HL-60/S4 treated with retinoic acid at 250 ng/mL for 4 days and 3 days (cell line): ENCODE data around the gene PRM1.

Experiments used
- in situ Hi-C: fragments of 300-500 bp; cut with MboI; formaldehyde crosslinking; loops from 2 replicates; pipeline ENCODE4 v1.7.0; 2022; ENCODE audit warnings: low sequenced_read_pairs

The PRM1 gene

GRCh38 chr16:11273721-11274324 lies 7.3 kb downstream of the PRM1 start:
- in situ Hi-C loops = no loop called here

DNA sequence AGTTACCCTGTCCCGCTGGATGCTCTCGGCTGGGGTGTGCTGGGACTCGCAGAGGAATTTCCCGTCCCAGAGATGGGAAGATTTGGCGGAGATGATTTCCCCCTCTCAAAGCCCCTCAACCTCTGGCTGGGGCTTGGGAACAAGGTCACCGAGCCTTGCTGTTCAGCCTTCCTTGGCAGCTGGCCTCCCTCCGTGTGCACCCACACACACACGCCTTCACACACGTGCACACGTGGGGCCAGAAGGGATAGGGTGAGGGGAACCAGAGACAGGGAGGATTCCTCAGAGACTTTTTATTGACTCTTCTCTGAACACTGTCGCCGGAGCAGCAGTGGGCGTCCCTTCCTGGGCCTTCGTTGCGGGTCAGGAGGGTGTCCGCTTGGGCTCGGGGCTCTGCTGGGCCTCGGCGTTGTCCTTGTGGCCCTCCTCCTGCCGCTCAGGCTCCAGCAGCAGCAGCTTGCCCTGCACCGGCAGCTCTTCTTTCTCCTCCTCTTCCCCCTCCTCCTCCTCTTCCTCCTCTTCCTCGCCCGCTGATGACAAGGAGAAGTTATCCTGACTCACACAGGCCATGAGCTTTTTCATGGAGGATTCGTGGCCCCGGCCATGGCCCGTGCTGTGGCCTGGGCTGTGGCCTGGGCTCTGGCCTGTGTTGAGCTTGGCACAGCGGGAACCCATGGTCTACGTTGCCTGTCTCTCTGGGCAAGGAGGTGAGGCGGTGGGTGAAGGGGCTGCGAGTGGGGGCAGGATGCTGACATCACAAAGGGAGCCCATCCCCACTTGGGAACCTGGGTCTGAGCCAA lies 8.0 kb downstream of the PRM1 start, which contains the start of gene PRM3:
PRM3 (minus strand) TSS at position 709 of the 800 bp plus-strand sequence; CDS start at position 675, 34 bp downstream.
- in situ Hi-C loops = no loop called here

DNA sequence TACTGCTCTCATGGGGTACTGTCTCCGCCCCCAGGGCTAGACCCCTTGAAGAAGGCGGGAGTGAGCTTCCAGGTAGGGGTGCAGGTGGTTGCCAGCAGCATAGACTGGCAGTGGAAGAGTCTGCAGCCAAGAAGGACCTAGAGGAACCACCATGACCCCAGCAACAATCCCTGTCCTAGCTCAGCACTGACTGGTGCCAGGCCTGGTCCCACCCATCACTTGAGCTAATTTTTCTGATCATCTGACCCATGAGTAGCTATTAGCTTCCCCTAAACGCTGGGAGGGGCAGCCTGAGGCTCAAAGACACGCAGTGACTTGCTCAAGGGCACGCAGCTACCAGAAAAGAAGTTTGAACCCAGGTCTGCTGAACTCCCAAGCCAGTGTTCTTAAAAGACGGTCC lies 8.6 kb downstream of the PRM1 start:
- in situ Hi-C loops = no loop called here

GRCh38 chr16:11271610-11272009 lies 9.5 kb downstream of the PRM1 start:
- in situ Hi-C loops = no loop called here

GRCh38 chr16:11270602-11271162 lies 10.4 kb downstream of the PRM1 start:
- in situ Hi-C loops = no loop called here

DNA sequence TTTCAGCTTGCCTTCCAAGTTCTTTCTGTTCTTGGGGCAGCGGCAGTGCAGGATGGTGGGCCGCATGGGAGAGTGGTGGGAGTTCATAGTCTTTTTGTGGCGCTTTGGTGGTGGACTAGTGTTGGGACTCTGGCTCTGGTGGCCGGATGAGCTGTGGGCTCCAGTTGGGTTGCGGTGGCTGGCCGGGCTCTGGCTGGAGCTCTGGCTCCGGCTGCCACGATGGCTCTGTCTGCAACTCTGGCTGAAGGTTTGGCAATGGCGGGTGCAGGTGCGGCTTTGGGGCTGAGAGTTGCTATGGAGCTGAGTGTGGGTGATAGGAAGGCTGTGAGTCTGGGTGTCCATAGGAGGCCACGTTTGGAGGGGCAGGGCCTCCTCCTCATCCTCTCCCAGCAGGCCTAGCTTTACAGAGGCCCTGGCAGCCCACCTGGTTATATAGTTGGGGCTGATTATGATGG lies 12.2 kb downstream of the PRM1 start, which contains the start of gene TNP2:
TNP2 (minus strand) TSS at position 405 of the 455 bp plus-strand sequence; CDS start at position 342, 63 bp downstream.
- in situ Hi-C loops = no loop called here

- in situ Hi-C loops = no loop called here
These were observed 16.0 kb downstream of the PRM1 start for GRCh38 chr16:11265124-11265523.

- in situ Hi-C loops = no loop called here
These were observed 16.8 kb downstream of the PRM1 start for GRCh38 chr16:11264155-11264832.

DNA sequence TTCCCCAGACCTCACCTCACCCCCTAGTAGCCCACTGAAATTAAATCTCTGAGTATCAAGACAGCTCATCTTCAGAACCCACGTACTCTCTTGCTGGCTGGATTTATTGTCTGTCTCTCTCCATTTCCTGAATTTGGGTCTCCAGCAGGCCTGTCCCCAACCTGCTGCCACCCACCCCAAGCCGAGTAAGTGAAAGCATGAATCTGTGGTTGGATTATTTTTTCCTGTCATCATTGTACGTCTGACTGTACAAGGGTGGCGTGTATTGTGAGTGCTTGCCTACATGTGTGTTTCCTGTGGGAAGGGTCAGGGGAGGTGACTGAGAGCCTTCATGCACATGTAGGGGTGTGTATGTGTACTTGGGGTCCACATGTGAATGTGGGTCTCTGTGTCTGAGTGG lies 17.4 kb downstream of the PRM1 start:
- in situ Hi-C loops = no loop called here

- in situ Hi-C loops = no loop called here
These were observed 18.2 kb downstream of the PRM1 start for GRCh38 chr16:11262915-11263314.

DNA sequence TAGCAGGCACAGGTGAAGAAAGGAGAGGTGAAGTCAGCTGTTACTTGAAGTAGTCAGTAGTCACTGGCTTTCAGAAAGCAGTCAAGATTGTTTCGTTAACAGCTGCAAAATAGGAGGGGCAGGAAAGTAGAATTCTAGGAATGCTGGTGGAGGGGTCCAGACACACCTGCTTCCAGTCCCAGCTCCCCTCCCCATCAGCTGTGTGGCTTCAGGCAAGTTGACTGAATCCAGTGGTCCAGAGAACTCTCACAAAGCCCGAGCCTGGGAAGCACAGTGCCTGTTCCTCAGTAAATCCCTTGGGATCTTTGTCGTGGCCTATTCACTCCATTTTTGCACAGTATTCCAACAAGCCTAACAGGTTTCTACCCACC lies 20.5 kb downstream of the PRM1 start:
- in situ Hi-C loops = no loop called here

DNA sequence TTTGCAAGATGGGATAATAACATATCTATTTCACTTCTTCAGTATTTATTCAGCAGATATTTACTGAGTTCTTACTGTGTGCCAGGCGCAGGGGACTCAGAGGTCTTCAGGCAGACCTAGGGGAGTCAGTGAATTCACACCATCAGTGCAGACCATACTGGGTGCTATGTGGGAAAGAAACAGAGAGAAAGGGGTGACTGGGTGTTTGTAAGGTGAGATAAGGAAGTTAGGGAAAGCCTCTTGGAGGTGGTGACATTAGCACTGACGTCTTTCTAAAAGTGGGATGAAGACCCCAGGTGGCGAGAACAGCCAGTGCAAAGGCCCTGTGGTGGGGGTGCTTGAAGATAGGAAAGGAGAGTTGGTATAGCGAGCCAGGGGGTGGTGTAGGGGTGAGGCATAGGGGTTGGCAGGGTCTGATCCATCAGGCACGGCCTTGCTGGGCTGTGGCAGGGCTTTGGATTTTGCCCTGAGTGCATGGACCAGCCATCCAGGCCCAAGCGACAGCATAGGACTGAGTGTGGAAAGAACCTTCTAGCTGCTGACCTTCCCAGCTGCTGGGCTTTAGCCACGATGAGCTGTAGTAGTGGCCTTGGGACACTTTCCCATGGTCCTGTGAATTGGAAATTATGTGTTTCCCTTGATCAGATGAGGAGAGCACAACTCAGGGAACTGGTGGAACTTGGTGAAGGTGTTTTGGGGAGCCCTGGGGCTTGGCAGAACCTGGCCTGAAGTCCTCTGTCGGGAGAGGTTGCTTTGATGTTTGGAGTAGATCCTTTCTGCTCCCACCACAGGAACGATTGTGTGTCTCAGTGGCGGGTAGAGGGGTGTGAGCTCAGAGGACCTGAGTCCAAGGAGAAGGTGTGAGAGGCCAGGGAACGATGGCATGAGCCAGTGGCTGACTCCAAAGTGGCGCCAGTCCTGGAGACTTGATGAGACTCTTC lies 21.2 kb downstream of the PRM1 start:
- in situ Hi-C loops = loop anchor here (10.0 kb wide), 1 partner anchor 285 kb away; no protein-coding TSS in a partner anchor

DNA sequence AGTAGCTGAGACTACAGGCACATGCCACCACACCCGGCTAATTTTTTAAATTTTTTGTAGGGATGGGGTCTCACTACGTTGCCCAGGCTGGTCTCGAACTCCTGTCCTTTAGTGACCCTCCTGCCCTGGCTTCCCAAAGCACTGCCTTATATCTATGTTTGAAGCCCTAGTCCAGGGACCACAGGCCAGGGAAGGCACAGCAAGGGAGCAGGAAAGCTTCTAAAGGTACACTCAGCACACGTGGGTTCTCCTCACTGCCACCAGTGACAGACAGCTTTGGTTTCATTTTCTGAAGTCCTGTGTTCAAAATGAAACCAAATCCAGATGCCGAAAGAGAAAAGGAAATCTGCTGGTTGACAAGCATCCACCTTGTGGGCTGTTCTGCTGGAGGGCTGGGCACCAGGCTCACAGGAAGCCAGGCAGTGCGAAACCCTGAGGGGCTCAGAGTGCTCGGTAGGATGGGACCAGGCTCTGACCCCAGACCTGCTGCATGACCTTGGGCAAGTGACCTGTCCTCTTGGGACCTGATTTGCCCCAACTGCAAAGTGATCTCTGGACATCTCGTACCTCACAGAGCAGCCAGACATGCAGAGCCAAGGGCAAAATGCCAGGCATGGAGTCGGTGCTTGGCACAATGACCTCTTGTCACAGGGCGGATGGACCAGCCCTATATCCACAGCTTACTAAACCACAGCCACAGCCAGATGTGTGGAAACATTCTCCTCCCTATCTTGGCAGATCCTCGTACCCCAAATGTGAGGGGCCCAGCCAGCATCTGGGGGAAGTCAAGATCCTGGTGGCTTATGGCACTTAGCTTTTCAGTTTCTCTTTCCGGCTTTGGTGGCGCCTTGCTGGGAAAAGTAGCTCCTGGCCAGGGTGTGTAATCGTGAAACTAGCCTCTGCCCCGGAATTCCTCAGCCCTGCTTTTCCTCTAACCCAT lies 22.3 kb downstream of the PRM1 start:
- in situ Hi-C loops = loop anchor here (10.0 kb wide), 1 partner anchor 284 kb away; no protein-coding TSS in a partner anchor

GRCh38 chr16:11257131-11257938 lies 23.8 kb downstream of the PRM1 start:
- in situ Hi-C loops = loop anchor here (10.0 kb wide), 1 partner anchor 283 kb away; no protein-coding TSS in a partner anchor

- in situ Hi-C loops = loop anchor here (10.0 kb wide), 1 partner anchor 282 kb away; no protein-coding TSS in a partner anchor
These were observed 24.4 kb downstream of the PRM1 start for GRCh38 chr16:11256661-11257130.

- in situ Hi-C loops = loop anchor here (10.0 kb wide), 1 partner anchor 281 kb away; no protein-coding TSS in a partner anchor
These were observed 25.1 kb downstream of the PRM1 start, which contains the start of gene SOCS1 for GRCh38 chr16:11255737-11256660. SOCS1 (minus strand) TSS chr16:11256204; CDS start chr16:11255478, 726 bp downstream.
